GM10266 (cell line): ENCODE measurements around the gene SF3B6.
"Not testable (repeated sequence)": the region's sequence is repeated elsewhere in the genome, so short reads cannot be mapped to it uniquely, and the experiment has no call there.

Experiments
- DNase-seq: peaks from one replicate; pipeline ENCODE4 v3.0.0; 2012; ENCODE audit errors: extremely low spot score
- CTCF ChIP-seq: IDR thresholded peaks from 2 replicates; pipeline ENCODE4 v1.5.1; 2012; ENCODE audit warnings: mild to moderate bottlenecking, low read depth; ENCODE audit not compliant: control insufficient read depth, insufficient read depth; ENCODE audit errors: missing control alignments

Gene SF3B6

DNA sequence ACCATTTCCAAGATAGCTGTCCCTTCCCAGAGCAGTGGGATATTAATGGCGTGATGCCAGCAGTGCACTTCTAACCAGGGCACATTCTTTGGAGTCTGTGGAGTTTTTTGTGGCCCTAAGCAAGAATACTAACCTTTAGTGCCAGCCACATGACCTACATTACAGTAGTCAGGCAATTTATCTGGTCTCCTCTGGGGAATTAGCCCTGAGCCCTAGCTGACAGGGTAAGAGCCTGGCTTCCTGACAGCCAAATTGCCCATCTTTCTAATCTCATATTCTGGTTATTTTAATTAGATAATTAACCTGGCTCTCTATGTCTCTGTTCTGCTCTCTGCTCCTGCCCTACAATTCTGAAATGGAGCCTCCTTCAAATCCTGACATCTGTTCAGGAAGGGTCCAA, 41.8 kb upstream of the SF3B6 start:
- DNase-seq = no peak
- no peak for TF ChIP-seq CTCF

DNA sequence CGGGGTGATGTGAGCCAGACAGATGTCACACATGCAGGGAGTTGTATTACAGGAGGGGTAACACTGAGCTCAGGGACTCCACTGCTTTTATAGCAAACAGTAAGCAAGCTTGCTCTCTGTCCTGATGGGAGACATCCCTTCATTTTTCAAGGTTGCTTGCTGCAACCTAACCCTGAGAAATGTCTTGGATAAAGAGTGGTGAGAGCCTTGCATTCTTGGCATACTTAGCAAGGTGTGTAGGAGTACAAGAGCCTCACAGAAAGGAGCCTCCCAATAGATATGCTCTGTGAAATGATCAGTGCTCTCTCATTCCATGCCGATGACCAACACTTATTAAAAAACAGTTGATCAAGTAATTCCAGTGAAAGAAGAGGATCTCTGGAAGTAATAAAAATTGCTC, 38.9 kb upstream of the SF3B6 start:
- DNase-seq = no peak
- no peak for TF ChIP-seq CTCF

DNA sequence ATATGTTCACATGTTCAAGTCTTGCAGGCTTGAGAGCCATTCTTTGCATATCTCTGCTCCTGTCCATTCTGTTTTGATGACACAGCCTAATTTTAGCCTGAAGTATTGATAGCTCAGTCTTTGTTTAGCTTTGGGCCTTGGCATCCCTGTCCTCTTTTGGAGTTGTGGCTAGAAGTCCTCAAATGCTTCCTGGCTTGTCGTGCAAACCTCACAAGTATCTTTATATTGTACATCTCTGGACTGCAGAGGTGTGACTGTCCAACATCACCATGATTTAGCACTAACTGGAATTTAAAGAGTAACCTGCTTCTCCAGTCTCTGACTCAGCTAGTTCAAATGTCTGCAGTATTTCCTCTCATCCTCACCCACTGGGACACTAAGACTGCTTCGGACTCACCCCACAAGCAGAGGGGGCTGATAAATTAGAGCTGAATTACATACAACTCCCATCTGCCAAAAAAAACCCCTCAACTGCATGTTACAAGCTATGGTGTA, 35.3 kb upstream of the SF3B6 start:
- no peak for TF ChIP-seq CTCF
- no peak for DNase-seq

DNA sequence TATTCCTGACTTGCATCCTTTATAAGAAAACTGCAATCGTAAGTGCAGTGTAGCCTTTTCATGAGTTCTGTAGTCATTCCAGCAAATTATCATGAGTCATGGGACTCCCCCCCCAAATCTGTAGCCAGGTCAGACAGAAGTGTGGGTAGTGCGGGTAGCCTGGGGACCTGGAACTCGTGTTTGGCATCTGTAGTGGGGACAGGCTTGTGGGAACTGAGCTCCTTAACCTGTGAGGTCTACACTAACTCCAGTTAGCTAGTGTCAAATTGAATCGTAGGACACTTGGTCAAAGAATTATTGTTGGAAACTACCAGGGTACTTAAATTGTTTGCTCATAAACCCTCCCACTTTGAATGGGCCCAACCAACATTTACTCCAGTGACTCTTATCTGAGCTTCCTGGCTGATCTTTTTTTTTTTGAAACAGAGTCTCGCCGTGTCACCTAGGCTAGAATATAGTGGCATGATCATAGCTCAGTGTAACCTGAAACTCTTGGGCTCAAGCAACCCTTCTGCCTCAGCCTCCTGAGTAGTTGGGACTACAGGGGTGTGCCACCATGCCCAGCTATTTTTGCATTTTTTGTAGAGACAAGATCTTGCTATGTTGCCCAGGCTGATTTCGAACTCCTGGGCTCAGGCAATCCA, 34.7 kb upstream of the SF3B6 start:
- DNase-seq = no peak
- TF ChIP-seq CTCF = no peak

DNA sequence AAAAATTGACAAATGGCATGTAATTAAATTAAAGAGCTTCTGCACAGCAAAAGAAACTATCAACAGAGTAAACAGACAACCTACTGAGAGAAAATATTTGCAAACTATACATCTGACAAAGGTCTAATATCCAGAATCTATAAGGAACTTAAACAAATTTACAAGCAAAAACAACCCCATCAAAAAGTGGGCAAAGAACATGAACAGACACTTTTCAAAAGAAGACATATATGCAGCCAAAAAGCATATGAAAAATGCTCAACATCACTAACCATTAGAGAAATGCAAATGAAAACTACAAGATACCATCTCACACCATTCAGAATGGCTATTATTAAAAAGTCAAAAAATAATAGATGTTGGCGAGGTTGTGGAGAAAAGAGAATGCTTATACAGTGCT, 33.3 kb upstream of the SF3B6 start:
- not testable (repeated sequence) for DNase-seq

GRCh38 chr2:24107336-24107735, 31.2 kb upstream of the SF3B6 start:
- no peak for DNase-seq
- TF ChIP-seq CTCF = no peak

DNA sequence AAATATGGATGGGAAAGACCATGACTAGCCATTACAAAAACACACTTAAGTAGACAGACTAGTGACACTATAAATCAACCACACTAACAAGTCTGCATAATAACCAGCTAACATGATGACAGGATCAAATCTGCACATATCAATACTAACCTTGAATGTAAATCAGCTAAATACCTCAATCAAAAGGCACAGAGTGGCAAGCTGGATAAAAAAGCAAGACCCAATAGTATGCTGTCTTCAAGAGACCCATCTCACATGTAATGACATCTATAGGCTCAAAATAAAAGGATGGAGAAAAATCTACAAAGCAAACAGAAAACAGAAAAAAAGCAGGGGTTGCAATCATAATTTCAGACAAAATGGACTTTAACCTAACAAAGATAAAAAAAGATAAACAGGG, 30.7 kb upstream of the SF3B6 start:
- DNase-seq = no peak
- no peak for TF ChIP-seq CTCF

- no peak for DNase-seq
- no peak for TF ChIP-seq CTCF
These were observed 29.7 kb upstream of the SF3B6 start for GRCh38 chr2:24105816-24106215.
